HL-60 (cell line): ENCODE measurements around the gene EYS.

Experiments used
- CTCF ChIP-seq: IDR thresholded peaks from one replicate; pipeline ENCODE4 v1.5.1; 2011; ENCODE audit warnings: low read length, control low read depth, inconsistent platforms; ENCODE audit not compliant: insufficient read depth
- GABPA ChIP-seq: IDR thresholded peaks from 2 replicates; pipeline ENCODE4 v1.6.1; 2012; ENCODE audit warnings: low read depth

- TF ChIP-seq CTCF, result no peak
- TF ChIP-seq GABPA, result no peak
Observed at GRCh38 chr6:64664480-64664879, 1042.5 kb downstream of the EYS start.
